Spleen (tissue), 11 donors: ENCODE data around the gene PPP2R5C. TPM values are rescaled to one million over a fixed set of nuclear protein-coding genes. Genes with fewer than 3 reads are reported as not detected.

Experiments
- DNase-seq: peaks from one replicate; pipeline ENCODE4 v3.0.0-alpha.2; 2020
- H3K27ac ChIP-seq, 8 donors: fragments of 200-600 bp; sonication (generic) in 7 of 8; 1 replicate in 4 of 8; 2 replicates in 4 of 8; pipeline versions ENCODE4 v1.5.0 to v1.8.0; 2016 to 2021; ENCODE audit warnings: inconsistent platforms in 4 of 8, mild to moderate bottlenecking in 4 of 8, moderate library complexity in 1 of 8
- H3K27me3 ChIP-seq, 7 donors: fragments of 200-600 bp; sonication (generic) in 6 of 7; replicated peaks in 1 of 7; 1 replicate in 4 of 7; 2 replicates in 3 of 7; pipeline versions ENCODE4 v1.5.0 to v1.8.0; 2016 to 2021; ENCODE audit warnings: inconsistent platforms in 3 of 7, mild to moderate bottlenecking in 1 of 7
- H3K36me3 ChIP-seq, 6 donors: fragments of 200-600 bp; sonication (generic) in 5 of 6; 1 replicate in 4 of 6; 2 replicates in 2 of 6; pipeline versions ENCODE4 v1.5.0 to v1.8.0; 2016 to 2021; ENCODE audit warnings: inconsistent platforms in 2 of 6
- H3K4me1 ChIP-seq, 6 donors: fragments of 200-600 bp; sonication (generic) in 5 of 6; 1 replicate in 3 of 6; 2 replicates in 3 of 6; pipeline versions ENCODE4 v1.5.0 to v1.8.0; 2016 to 2021; ENCODE audit warnings: inconsistent platforms in 3 of 6
- H3K4me3 ChIP-seq, 8 donors: fragments of 200-600 bp; sonication (generic) in 7 of 8; 1 replicate in 4 of 8; 2 replicates in 4 of 8; pipeline versions ENCODE4 v1.5.0 to v1.8.0; 2016 to 2021; ENCODE audit warnings: inconsistent platforms in 4 of 8, mild to moderate bottlenecking in 4 of 8, moderate library complexity in 2 of 8
- H3K9me3 ChIP-seq, 8 donors: fragments of 200-600 bp; sonication (generic) in 7 of 8; 1 replicate in 4 of 8; 2 replicates in 4 of 8; pipeline versions ENCODE4 v1.5.0 to v1.8.0; 2016 to 2021; ENCODE audit warnings: inconsistent platforms in 4 of 8
- CTCF ChIP-seq, 11 experiments: fragments of 200-600 bp in 7 of 11; fragments of 450-650 bp in 4 of 11; sonication (generic) in 4 of 11; IDR thresholded peaks in 8 of 11; conservative IDR thresholded peaks in 3 of 11; 1 replicate in 7 of 11; 2 replicates in 4 of 11; pipeline versions ENCODE4 v1.4.0 to v1.8.0; 2016 to 2021; ENCODE audit warnings: antibody characterized with exemption in 11 of 11, inconsistent platforms in 4 of 11, mild to moderate bottlenecking in 1 of 11
- POLR2A ChIP-seq, 3 donors: fragments of 450-650 bp; IDR thresholded peaks; one replicate each; pipeline ENCODE4 v1.5.1; 2017; ENCODE audit warnings: antibody characterized with exemption in 3 of 3, mild to moderate bottlenecking in 1 of 3
- POLR2AphosphoS5 ChIP-seq, 3 donors: sonication (generic); formaldehyde crosslinking; IDR thresholded peaks; one replicate each; pipeline ENCODE4 v1.5.1; 2017; ENCODE audit warnings: antibody characterized with exemption in 3 of 3
- WGBS, 5 donors: extraction: QIAGEN DNeasy Blood & Tissue Kit in 3 of 5; methylation state at CpG; one replicate each; pipeline versions ENCODE4 v1.1.5 to v1.1.7; 2013 to 2018; 5-methylcytosine and 5-hydroxymethylcytosine counted together
- intact Hi-C: fragments of 100-400 bp; cut with DNase I; formaldehyde crosslinking; loops from one replicate; pipeline ENCODE4 v1.15.0; 2023; ENCODE audit warnings: low total_unique reads
- polyA plus RNA-seq, 3 donors: library from polyadenylated mRNA; stranded (reverse); fragments of 200-250 nt; gene quantifications; one replicate each; pipeline ENCODE4 v1.2.1, GENCODE V29; 2013
- total RNA-seq, 7 donors: library from RNA; depleted of rRNA in 3 of 7; stranded (reverse); fragments of >200 nt in 3 of 7; fragmentation: NEBNext Ultra II Directional in 4 of 7; extraction: Animal tissue kit (Norgen Biotek cat#: 25700) in 4 of 7; gene quantifications; one replicate each; pipeline versions ENCODE4 v1.1.0 to v1.2.1, GENCODE V29; 2016 to 2021
- donor health status: healthy with polysubstance abuse.
- donor health status: DM: no; HTN: no; CAD: no; lungs with moderate emphysema.
- donor health status: DM: no; HTN: no; CAD: no.
- donor health status: Bipolar disorder and iron deficiency.
- donor health status: healthy.
- donor health status: DM: no; HTN: no; CAD: no.
- donor health status: DM: yes; HTN: yes; CAD: no.

Gene PPP2R5C
- total and polyA plus RNA-seq, 10 donors = 80.8 to 322 (median 198) TPM

GRCh38 chr14:101784631-101785030 lies 23.1 kb downstream of the PPP2R5C start:
- H3K4me3 ChIP-seq = no peak overlapping the region
- H3K9me3 ChIP-seq = no peaks in the 10 kb centered on the region
- peaks cover 0 to 43% (median 23%) of the 10 kb centered on the region in 6 donors for H3K4me1 ChIP-seq
- WGBS, 5 donors = 78 to 88% (median 83%) methylated on average over 5 to 6 of the region's 6 CpGs
- peaks cover 0 to 17% (median 10%) of the 10 kb centered on the region in 7 donors for H3K27me3 ChIP-seq
- no peak for DNase-seq
- H3K36me3 ChIP-seq = peaks cover 0 to 17% (median 0%) of the 10 kb centered on the region in 6 donors
- intact Hi-C loops = no loop called here
- no peak overlapping the region for H3K27ac ChIP-seq
- no peak for TF ChIP-seq CTCF (IDR thresholded peaks at IDR 0.05 in 8 of 11, conservative IDR thresholded peaks at IDR 0.05 in 3 of 11)
- no peak for TF ChIP-seq POLR2A (IDR thresholded peaks at IDR 0.05)
- no peak for TF ChIP-seq POLR2AphosphoS5 (IDR thresholded peaks at IDR 0.05)

GRCh38 chr14:101788016-101788635 lies 26.6 kb downstream of the PPP2R5C start:
- intact Hi-C loops = no loop called here
- Histone ChIP-seq H3K27ac (no peak overlapping the region), H3K4me1 (peaks cover 0 to 48% (median 18%) of the 10 kb centered on the region in 6 donors), H3K36me3 (peaks cover 0 to 17% (median 0%) of the 10 kb centered on the region in 6 donors), H3K9me3 (no peaks in the 10 kb centered on the region), H3K4me3 (no peak overlapping the region), H3K27me3 (no peaks in the 10 kb centered on the region)
- 93 to 97% (median 96%) methylated on average over 13 of the region's 13 CpGs for WGBS, 5 donors
- TF ChIP-seq POLR2AphosphoS5 (IDR thresholded peaks at IDR 0.05) (no peak), CTCF (IDR thresholded peaks at IDR 0.05 in 8 of 11, conservative IDR thresholded peaks at IDR 0.05 in 3 of 11) (no peak), POLR2A (IDR thresholded peaks at IDR 0.05) (no peak)
- no peak for DNase-seq

GRCh38 chr14:101789222-101789621 lies 27.7 kb downstream of the PPP2R5C start:
- 66 to 79% (median 69%) methylated on average over 6 of the region's 6 CpGs for WGBS, 5 donors
- DNase-seq = no peak

More at GRCh38 chr14:101789222-101789621, 27.7 kb downstream of the PPP2R5C start:
- intact Hi-C loops = no loop called here
- peaks cover 0 to 7% (median 3%) of the 10 kb centered on the region in 8 donors for H3K9me3 ChIP-seq
- no peaks in the 10 kb centered on the region for H3K27me3 ChIP-seq
- peak overlapping the region in 3 of 8 donors; percentile 19 to 41 (median 30) for H3K27ac ChIP-seq
- TF ChIP-seq CTCF (IDR thresholded peaks at IDR 0.05 in 8 of 11, conservative IDR thresholded peaks at IDR 0.05 in 3 of 11) (no peak), POLR2AphosphoS5 (IDR thresholded peaks at IDR 0.05) (peak; percentile 17 to 39 (median 26)), POLR2A (IDR thresholded peaks at IDR 0.05) (no peak)
- H3K4me1 ChIP-seq = peaks cover 0 to 43% (median 18%) of the 10 kb centered on the region in 6 donors
- peaks cover 0 to 17% (median 0%) of the 10 kb centered on the region in 6 donors for H3K36me3 ChIP-seq
- H3K4me3 ChIP-seq = no peak overlapping the region
